Aorta (tissue), 5 donors: Measurements from ENCODE around the gene RGS17. TPM values are rescaled to one million over a fixed set of nuclear protein-coding genes. Genes with fewer than 3 reads are reported as not detected.

Experiments used
- ATAC-seq: fragments of 200-7000 bp; cut with Tn5 transposase; one replicate; pipeline ENCODE4 v1.9.1; 2022; ENCODE audit warnings: moderate library complexity; ENCODE audit not compliant: low FRiP score
- DNase-seq, 2 donors: peaks; one replicate each; pipeline ENCODE4 v3.0.0-alpha.2; 2020
- H3K27ac ChIP-seq, 2 donors: one replicate each; pipeline ENCODE4 v1.5.1; 2013; ENCODE audit warnings: low read length in 2 of 2, mild to moderate bottlenecking in 2 of 2, moderate library complexity in 2 of 2, control low read depth in 1 of 2, inconsistent platforms in 1 of 2, low read depth in 1 of 2
- H3K27me3 ChIP-seq, 2 donors: one replicate each; pipeline ENCODE4 v1.6.1; 2013; ENCODE audit warnings: control low read depth in 1 of 2, low read length in 1 of 2, mild to moderate bottlenecking in 1 of 2, moderate library complexity in 1 of 2; ENCODE audit not compliant: insufficient read depth in 2 of 2, control insufficient read depth in 1 of 2
- H3K36me3 ChIP-seq, 2 donors: one replicate each; pipeline ENCODE4 v1.6.1; 2013; ENCODE audit warnings: control low read depth in 1 of 2, low read length in 1 of 2, mild to moderate bottlenecking in 1 of 2; ENCODE audit not compliant: insufficient read depth in 2 of 2, control insufficient read depth in 1 of 2
- H3K4me1 ChIP-seq, 2 donors: one replicate each; pipeline ENCODE4 v1.6.1; 2013; ENCODE audit warnings: low read length in 2 of 2, control low read depth in 1 of 2, mild to moderate bottlenecking in 1 of 2, moderate library complexity in 1 of 2; ENCODE audit not compliant: insufficient read depth in 2 of 2, control insufficient read depth in 1 of 2
- H3K4me3 ChIP-seq, 2 donors: one replicate each; pipeline ENCODE4 v1.5.1; 2013; ENCODE audit warnings: low read length in 2 of 2, control low read depth in 1 of 2, mild to moderate bottlenecking in 1 of 2
- H3K9me3 ChIP-seq: one replicate; pipeline ENCODE4 v1.6.1; 2013; ENCODE audit warnings: mild to moderate bottlenecking, low read length; ENCODE audit not compliant: control insufficient read depth
- WGBS, 2 donors: extraction: QIAGEN DNeasy Blood & Tissue Kit; methylation state at CpG; one replicate each; pipeline ENCODE4 v1.1.7; 2013; 5-methylcytosine and 5-hydroxymethylcytosine counted together
- intact Hi-C, 2 donors: fragments of 100-400 bp; cut with DNase I; formaldehyde crosslinking; loops; one replicate each; pipeline versions ENCODE4 v1.14.2 to v1.15.0; 2022
- polyA plus RNA-seq, 2 donors: library from polyadenylated mRNA; stranded (reverse); fragments of 200-250 nt; gene quantifications; one replicate each; pipeline ENCODE4 v1.2.3, GENCODE V29; 2013
- total RNA-seq, 2 donors: library from RNA; stranded (reverse); fragmentation: NEBNext Ultra II Directional; extraction: Animal tissue kit (Norgen Biotek cat#: 25700); gene quantifications; one replicate each; pipeline ENCODE4 v1.2.1, GENCODE V29; 2021
- donor health status: healthy with polysubstance abuse.
- donor health status: Bipolar disorder and iron deficiency.
- donor health status: DM: no; HTN: no; CAD: no.
- donor health status: DM: no; HTN: no; CAD: no.
- donor health status: DM: yes; HTN: yes; CAD: no.

RGS17 gene
- total and polyA plus RNA-seq, 4 donors: 2.2 to 3.2 (median 2.5) TPM

- Histone ChIP-seq H3K4me3 (no peak overlapping the region), H3K4me1 (no peaks in the 10 kb centered on the region), H3K9me3 (no peaks in the 10 kb centered on the region), H3K27ac (no peak overlapping the region), H3K27me3 (no peaks in the 10 kb centered on the region), H3K36me3 (peaks cover 0 to under 1% of the 10 kb centered on the region in 2 donors)
- 91 to 93% methylated on average over 4 of the region's 4 CpGs for WGBS, 2 donors
- no peak for ATAC-seq
- intact Hi-C loops: no loop called here
- DNase-seq: no peak
Measured at GRCh38 chr6:153028963-153029362, 102.1 kb downstream of the RGS17 start.

- ATAC-seq (no peak), DNase-seq (no peak)
- Histone ChIP-seq H3K9me3 (no peaks in the 10 kb centered on the region), H3K27ac (no peak overlapping the region), H3K27me3 (no peaks in the 10 kb centered on the region), H3K36me3 (peaks cover 0 to 2% of the 10 kb centered on the region in 2 donors), H3K4me1 (no peaks in the 10 kb centered on the region), H3K4me3 (no peak overlapping the region)
- WGBS, 2 donors: 91 to 95% methylated on average over 2 of the region's 2 CpGs
- intact Hi-C loops: no loop called here
Measured at GRCh38 chr6:153028286-153028685, 102.8 kb downstream of the RGS17 start.

GRCh38 chr6:153027480-153027879 is 103.6 kb downstream of the RGS17 start:
- no peaks in the 10 kb centered on the region for H3K4me1 ChIP-seq
- DNase-seq: no peak
- no peak for ATAC-seq
- no peak overlapping the region for H3K4me3 ChIP-seq
- H3K27me3 ChIP-seq: no peaks in the 10 kb centered on the region
- peaks cover 0 to 2% of the 10 kb centered on the region in 2 donors for H3K36me3 ChIP-seq
- WGBS, 2 donors: 82 to 89% methylated on average over 4 of the region's 4 CpGs
- no peak overlapping the region for H3K27ac ChIP-seq
- H3K9me3 ChIP-seq: no peaks in the 10 kb centered on the region
- intact Hi-C loops: no loop called here

GRCh38 chr6:153024709-153025017 is 106.4 kb downstream of the RGS17 start:
- WGBS, 2 donors: 13 to 16% methylated on average over 1 of the region's 1 CpG
- ATAC-seq (no peak), DNase-seq (no peak)
- Histone ChIP-seq H3K9me3 (no peaks in the 10 kb centered on the region), H3K4me1 (no peaks in the 10 kb centered on the region), H3K27ac (no peak overlapping the region), H3K27me3 (no peaks in the 10 kb centered on the region), H3K4me3 (no peak overlapping the region), H3K36me3 (peaks cover 0 to 2% of the 10 kb centered on the region in 2 donors)
- intact Hi-C loops: loop anchor here (2.0 to 5.0 kb wide), 2 partner anchors 160 to 162 kb away; no protein-coding TSS in a partner anchor

DNA sequence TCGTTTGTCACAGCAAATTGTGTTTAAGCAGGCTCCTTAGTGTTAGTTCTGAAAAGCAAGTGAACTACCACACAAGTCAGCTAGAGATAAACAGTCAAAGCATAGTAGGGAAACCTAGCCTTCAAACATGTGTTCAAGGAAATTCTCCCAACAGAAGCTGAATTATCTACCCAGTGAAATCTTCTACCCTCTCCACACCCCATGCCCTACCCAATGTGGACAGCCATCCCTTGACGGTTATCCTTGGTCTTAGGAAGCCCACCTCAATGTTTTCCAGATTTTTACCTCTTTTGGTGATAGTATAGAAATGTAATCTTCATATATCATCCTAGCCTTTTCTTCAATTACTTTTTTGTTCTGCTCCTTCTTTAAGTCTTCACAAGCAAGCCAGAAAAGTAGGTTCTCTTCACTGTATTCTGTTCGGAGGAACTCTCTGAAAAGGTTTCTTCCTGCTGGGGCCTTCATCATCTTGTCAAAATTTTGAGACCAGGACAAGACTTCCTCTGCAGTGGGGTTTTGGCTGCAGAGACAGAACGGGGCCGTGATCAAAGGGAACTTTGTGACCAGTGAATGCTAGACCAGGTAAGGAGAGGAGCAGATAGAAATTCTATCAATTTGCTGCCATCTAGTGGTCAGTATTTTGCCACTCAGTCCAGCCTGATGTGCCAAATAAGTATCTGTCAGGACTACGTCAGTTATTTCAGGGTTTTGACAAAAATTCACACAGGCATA is 106.9 kb downstream of the RGS17 start:
- no peak for DNase-seq
- peaks cover 0 to 2% of the 10 kb centered on the region in 2 donors for H3K36me3 ChIP-seq
- intact Hi-C loops: loop anchor here (2.0 to 5.0 kb wide), 2 partner anchors 159 to 162 kb away; no protein-coding TSS in a partner anchor
- 44 to 46% methylated on average over 6 of the region's 6 CpGs for WGBS, 2 donors
- H3K27ac ChIP-seq: no peak overlapping the region
- no peaks in the 10 kb centered on the region for H3K27me3 ChIP-seq
- ATAC-seq: peak; percentile 85
- no peak overlapping the region for H3K4me3 ChIP-seq
- no peaks in the 10 kb centered on the region for H3K9me3 ChIP-seq
- H3K4me1 ChIP-seq: no peaks in the 10 kb centered on the region

- Histone ChIP-seq H3K4me1 (no peaks in the 10 kb centered on the region), H3K27me3 (no peaks in the 10 kb centered on the region), H3K36me3 (peaks cover 0 to 2% of the 10 kb centered on the region in 2 donors), H3K4me3 (no peak overlapping the region), H3K27ac (no peak overlapping the region), H3K9me3 (no peaks in the 10 kb centered on the region)
- ATAC-seq: no peak
- WGBS, 2 donors: 95 to 97% methylated on average over 3 of the region's 3 CpGs
- no peak for DNase-seq
- intact Hi-C loops: no loop called here
Measured at GRCh38 chr6:153018355-153018754, 112.7 kb downstream of the RGS17 start.

DNA sequence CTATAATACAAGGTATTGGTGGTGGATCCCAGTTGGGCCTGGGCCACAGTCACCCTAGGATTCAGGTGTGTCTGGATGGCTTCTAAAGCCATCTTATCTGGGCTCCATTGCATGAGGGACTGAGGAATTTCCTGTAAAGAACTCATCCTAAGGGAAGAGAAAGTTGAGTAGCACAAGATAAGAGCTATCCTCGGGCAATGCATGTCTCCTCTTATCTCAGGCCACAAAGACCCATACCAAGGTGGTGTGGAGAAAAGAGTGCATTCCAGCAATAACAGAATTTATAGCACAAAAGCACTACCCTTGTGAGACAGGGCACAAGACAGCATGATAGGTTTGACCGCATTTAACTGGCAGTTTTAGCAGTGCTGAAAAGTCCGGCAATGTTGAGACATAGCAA is 114.2 kb downstream of the RGS17 start:
- intact Hi-C loops: no loop called here
- H3K36me3 ChIP-seq: peaks cover 0 to 2% of the 10 kb centered on the region in 2 donors
- no peaks in the 10 kb centered on the region for H3K9me3 ChIP-seq
- no peak overlapping the region for H3K4me3 ChIP-seq
- DNase-seq: no peak
- no peaks in the 10 kb centered on the region for H3K4me1 ChIP-seq
- H3K27me3 ChIP-seq: no peaks in the 10 kb centered on the region
- 77 to 80% methylated on average over 3 of the region's 3 CpGs for WGBS, 2 donors
- no peak for ATAC-seq
- no peak overlapping the region for H3K27ac ChIP-seq

DNA sequence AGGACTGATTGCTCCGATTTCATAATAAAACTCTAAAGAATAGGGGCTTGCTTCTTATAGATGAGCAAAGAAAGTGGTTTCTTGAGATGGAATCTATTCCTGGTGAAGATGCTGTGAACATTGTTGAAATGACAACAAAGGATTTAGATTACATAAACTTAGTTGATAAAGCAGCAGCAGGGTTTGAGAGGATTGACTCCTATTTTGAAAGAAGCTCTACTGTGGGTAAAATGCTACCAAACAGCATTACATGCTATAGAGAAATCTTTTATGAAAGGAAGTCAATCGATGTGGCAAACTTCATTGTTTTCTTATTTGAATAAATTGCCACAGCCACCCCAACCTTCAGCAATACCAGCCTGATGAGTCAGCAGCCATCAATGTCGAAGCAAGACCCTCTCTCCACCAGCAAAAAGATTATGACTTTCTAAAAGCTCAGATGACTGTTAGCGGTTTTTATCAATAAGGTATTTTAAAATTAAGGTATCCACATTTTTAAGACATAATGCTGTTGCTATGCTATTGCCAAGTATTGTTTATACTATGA is 115.9 kb downstream of the RGS17 start:
- Histone ChIP-seq H3K27me3 (no peaks in the 10 kb centered on the region), H3K9me3 (no peaks in the 10 kb centered on the region), H3K4me3 (no peak overlapping the region), H3K27ac (no peak overlapping the region), H3K36me3 (peaks cover 0 to 2% of the 10 kb centered on the region in 2 donors), H3K4me1 (no peaks in the 10 kb centered on the region)
- WGBS, 2 donors: 70 to 72% methylated on average over 4 of the region's 4 CpGs
- no peak for DNase-seq
- no peak for ATAC-seq
- intact Hi-C loops: no loop called here

GRCh38 chr6:153013438-153013837 is 117.6 kb downstream of the RGS17 start:
- Histone ChIP-seq H3K4me1 (no peaks in the 10 kb centered on the region), H3K4me3 (no peak overlapping the region), H3K27me3 (no peaks in the 10 kb centered on the region), H3K36me3 (peaks cover 0 to 2% of the 10 kb centered on the region in 2 donors), H3K27ac (no peak overlapping the region), H3K9me3 (no peaks in the 10 kb centered on the region)
- no peak for ATAC-seq
- WGBS, 2 donors: 70 to 77% methylated on average over 2 of the region's 2 CpGs
- DNase-seq: no peak
- intact Hi-C loops: no loop called here
